ENCODE measurements around the gene TBX21. TPM values are rescaled to one million over a fixed set of nuclear protein-coding genes. Genes with fewer than 3 reads are reported as not detected.

Gene TBX21
- total and polyA plus RNA-seq, 7 donors, result under 0.01 to 1.2 (median 0.36) TPM; not detected in 2

DNA sequence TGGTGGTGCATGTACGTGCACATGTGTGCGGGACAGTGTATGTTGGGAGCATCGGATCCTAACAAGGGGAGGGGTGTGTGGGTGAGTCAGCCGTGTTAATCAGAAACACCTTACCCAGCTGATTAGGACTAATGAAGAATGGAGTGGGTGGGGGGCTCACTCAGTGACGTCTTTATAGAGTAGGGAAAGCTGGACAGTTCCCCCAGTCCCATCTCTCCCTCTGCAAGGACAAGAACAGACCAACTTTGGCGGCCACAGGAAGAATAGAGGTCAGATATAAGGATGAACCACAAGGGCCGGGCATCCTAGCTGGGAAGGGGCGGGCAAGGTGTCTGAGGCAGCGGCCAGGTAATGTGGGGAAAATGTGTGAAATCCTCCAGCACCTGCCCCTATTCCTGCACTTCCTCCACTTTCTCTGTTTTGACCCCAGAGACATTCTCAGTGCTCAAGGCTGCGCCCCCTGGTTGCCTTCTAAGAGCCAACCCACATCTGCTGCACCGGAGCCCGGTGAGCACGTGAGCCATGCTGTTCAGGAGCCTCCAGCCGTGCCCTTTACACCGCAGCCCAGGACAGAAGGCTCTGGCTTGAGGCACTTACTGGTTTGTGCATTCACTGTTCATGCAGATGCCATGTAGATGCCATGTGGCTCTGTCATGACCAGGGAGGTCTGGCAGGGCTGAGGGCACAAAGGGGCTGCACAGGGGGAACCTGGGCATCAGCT, 18.9 kb upstream of the TBX21 start:
- Histone ChIP-seq H3K4me1 (no peaks in the 10 kb centered on the region), H3K27ac (no peak overlapping the region), H3K27me3 (peaks cover 0 to 49% (median 14%) of the 10 kb centered on the region in 3 donors), H3K9me3 (no peaks in the 10 kb centered on the region), H3K36me3 (peaks cover 0 to 20% (median 7%) of the 10 kb centered on the region in 4 donors), H3K4me3 (no peak overlapping the region)
- intact Hi-C loops (cut with DNase I), result no loop called here
- DNase-seq, result no peak
- WGBS, 2 donors, result 41 to 59% methylated on average over 15 of the region's 15 CpGs
- TF ChIP-seq, protein P1, sequence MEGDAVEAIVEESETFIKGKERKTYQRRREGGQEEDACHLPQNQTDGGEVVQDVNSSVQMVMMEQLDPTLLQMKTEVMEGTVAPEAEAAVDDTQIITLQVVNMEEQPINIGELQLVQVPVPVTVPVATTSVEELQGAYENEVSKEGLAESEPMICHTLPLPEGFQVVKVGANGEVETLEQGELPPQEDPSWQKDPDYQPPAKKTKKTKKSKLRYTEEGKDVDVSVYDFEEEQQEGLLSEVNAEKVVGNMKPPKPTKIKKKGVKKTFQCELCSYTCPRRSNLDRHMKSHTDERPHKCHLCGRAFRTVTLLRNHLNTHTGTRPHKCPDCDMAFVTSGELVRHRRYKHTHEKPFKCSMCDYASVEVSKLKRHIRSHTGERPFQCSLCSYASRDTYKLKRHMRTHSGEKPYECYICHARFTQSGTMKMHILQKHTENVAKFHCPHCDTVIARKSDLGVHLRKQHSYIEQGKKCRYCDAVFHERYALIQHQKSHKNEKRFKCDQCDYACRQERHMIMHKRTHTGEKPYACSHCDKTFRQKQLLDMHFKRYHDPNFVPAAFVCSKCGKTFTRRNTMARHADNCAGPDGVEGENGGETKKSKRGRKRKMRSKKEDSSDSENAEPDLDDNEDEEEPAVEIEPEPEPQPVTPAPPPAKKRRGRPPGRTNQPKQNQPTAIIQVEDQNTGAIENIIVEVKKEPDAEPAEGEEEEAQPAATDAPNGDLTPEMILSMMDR (IDR thresholded peaks at IDR 0.05), result no peak
- TF ChIP-seq POLR2A (IDR thresholded peaks at IDR 0.05) (no peak), EP300 (IDR thresholded peaks at IDR 0.05) (no peak), POLR2AphosphoS5 (IDR thresholded peaks at IDR 0.05) (no peak)

- Histone ChIP-seq H3K9me3 (no peaks in the 10 kb centered on the region), H3K27ac (no peak overlapping the region), H3K4me1 (no peaks in the 10 kb centered on the region), H3K4me3 (no peak overlapping the region), H3K36me3 (peaks cover 0 to 13% (median 7%) of the 10 kb centered on the region in 4 donors), H3K27me3 (peaks cover 0 to 56% (median 20%) of the 10 kb centered on the region in 3 donors)
- no peak for DNase-seq
- intact Hi-C loops (cut with DNase I), result no loop called here
- 58 to 72% methylated on average over 6 of the region's 6 CpGs for WGBS, 2 donors
- TF ChIP-seq POLR2A (IDR thresholded peaks at IDR 0.05) (no peak), EP300 (IDR thresholded peaks at IDR 0.05) (no peak), POLR2AphosphoS5 (IDR thresholded peaks at IDR 0.05) (no peak)
- TF ChIP-seq, protein P1 (IDR thresholded peaks at IDR 0.05), result no peak
Measured at GRCh38 chr17:47714773-47715396, 18.2 kb upstream of the TBX21 start.

DNA sequence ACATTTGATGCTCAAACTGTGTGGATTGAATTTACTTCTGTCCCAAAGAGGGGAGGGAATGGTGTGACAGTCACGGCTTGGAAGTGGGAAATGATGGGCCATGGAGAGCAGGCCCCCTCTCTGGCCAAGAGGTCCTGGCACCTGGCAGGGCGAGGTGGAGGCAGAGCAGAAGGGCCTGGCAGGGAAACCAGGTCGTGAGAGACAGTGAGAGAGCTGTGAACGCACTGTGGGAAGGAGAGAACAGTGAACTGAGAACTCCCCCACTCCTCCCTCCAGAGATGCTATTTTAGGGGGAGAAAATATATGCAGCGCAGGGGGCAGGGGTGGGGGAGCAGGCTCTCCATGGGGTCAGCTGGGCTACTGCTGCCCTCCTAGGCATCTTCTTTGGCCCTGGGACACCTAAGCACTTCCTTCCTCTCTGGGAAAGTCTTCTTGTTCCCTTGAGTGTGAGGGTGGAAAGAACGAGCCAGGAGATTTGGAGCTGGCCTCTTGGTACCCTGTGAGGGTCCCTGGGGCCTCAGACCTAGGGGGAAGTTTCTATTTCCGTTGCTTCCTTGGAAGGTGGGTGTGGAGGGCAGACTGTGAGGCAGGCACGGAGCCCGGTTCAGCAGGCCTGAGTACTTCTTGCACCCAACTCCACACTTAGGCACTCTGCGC, 17.2 kb upstream of the TBX21 start:
- H3K27ac ChIP-seq, result no peak overlapping the region
- no peak for DNase-seq
- peaks cover 0 to 4% (median 1%) of the 10 kb centered on the region in 4 donors for H3K36me3 ChIP-seq
- H3K4me1 ChIP-seq, result peaks cover 0 to 5% (median 3%) of the 10 kb centered on the region in 4 donors
- intact Hi-C loops (cut with DNase I), result no loop called here
- TF ChIP-seq EP300 (IDR thresholded peaks at IDR 0.05) (no peak), POLR2A (IDR thresholded peaks at IDR 0.05) (no peak), POLR2AphosphoS5 (IDR thresholded peaks at IDR 0.05) (no peak)
- TF ChIP-seq, protein P1 (IDR thresholded peaks at IDR 0.05), result no peak
- H3K27me3 ChIP-seq, result peaks cover 7 to 65% (median 27%) of the 10 kb centered on the region in 3 donors
- no peak overlapping the region for H3K4me3 ChIP-seq
- 65 to 77% methylated on average over 10 of the region's 10 CpGs for WGBS, 2 donors
- no peaks in the 10 kb centered on the region for H3K9me3 ChIP-seq

- Histone ChIP-seq H3K4me1 (peaks cover 0 to 10% (median 9%) of the 10 kb centered on the region in 4 donors), H3K27ac (no peak overlapping the region), H3K27me3 (peaks cover 12 to 71% (median 33%) of the 10 kb centered on the region in 3 donors), H3K36me3 (no peaks in the 10 kb centered on the region), H3K4me3 (no peak overlapping the region), H3K9me3 (no peaks in the 10 kb centered on the region)
- DNase-seq, result no peak
- intact Hi-C loops (cut with DNase I), result no loop called here
- TF ChIP-seq POLR2AphosphoS5 (IDR thresholded peaks at IDR 0.05) (no peak), POLR2A (IDR thresholded peaks at IDR 0.05) (no peak), EP300 (IDR thresholded peaks at IDR 0.05) (no peak)
- TF ChIP-seq, protein P1 (IDR thresholded peaks at IDR 0.05), result no peak
- WGBS, 2 donors, result 89% methylated on average over 3 of the region's 3 CpGs
Measured at GRCh38 chr17:47716375-47716774, 16.7 kb upstream of the TBX21 start.

All from sigmoid colon (tissue), 7 donors.